Suprapubic skin (tissue), 4 donors: ENCODE data around the gene ATXN2. TPM values are rescaled to one million over a fixed set of nuclear protein-coding genes. Genes with fewer than 3 reads are reported as not detected.

ENCODE experiments used
- DNase-seq, 2 donors: peaks; one replicate each; pipeline ENCODE4 v3.0.0-alpha.2; 2019; ENCODE audit warnings: low spot score in 2 of 2
- H3K27ac ChIP-seq: fragments of 200-600 bp; sonication (generic); one replicate; pipeline ENCODE4 v1.5.1; 2019
- H3K27me3 ChIP-seq: fragments of 200-600 bp; sonication (generic); one replicate; pipeline ENCODE4 v1.5.1; 2019
- H3K36me3 ChIP-seq: fragments of 200-600 bp; sonication (generic); one replicate; pipeline ENCODE4 v1.5.1; 2019
- H3K4me1 ChIP-seq: fragments of 200-600 bp; sonication (generic); one replicate; pipeline ENCODE4 v1.5.1; 2019
- H3K4me3 ChIP-seq: fragments of 200-600 bp; sonication (generic); one replicate; pipeline ENCODE4 v1.5.1; 2019; ENCODE audit warnings: mild to moderate bottlenecking
- H3K9me3 ChIP-seq: fragments of 200-600 bp; sonication (generic); one replicate; pipeline ENCODE4 v1.5.1; 2019
- CTCF ChIP-seq, 2 donors: fragments of 200-600 bp in 1 of 2; fragments of 450-650 bp in 1 of 2; sonication (generic) in 1 of 2; IDR thresholded peaks; one replicate each; pipeline ENCODE4 v1.5.1; 2016 to 2019; ENCODE audit warnings: antibody characterized with exemption in 2 of 2, mild to moderate bottlenecking in 1 of 2, moderate library complexity in 1 of 2
- EP300 ChIP-seq: sonication (generic); formaldehyde crosslinking; IDR thresholded peaks from one replicate; pipeline ENCODE4 v1.6.1; 2017; ENCODE audit warnings: antibody characterized with exemption
- POLR2A ChIP-seq, 2 donors: fragments of 450-650 bp; IDR thresholded peaks; one replicate each; pipeline ENCODE4 v1.6.1; 2017; ENCODE audit warnings: antibody characterized with exemption in 2 of 2, mild to moderate bottlenecking in 2 of 2, moderate library complexity in 2 of 2
- POLR2AphosphoS5 ChIP-seq, 3 donors: sonication (generic); formaldehyde crosslinking; IDR thresholded peaks; one replicate each; pipeline ENCODE4 v1.6.1; 2017; ENCODE audit warnings: antibody characterized with exemption in 3 of 3
- WGBS: methylation state at CpG from one replicate; pipeline ENCODE4 v1.1.5; 2018; 5-methylcytosine and 5-hydroxymethylcytosine counted together
- total RNA-seq, 4 donors: library from RNA; depleted of rRNA; stranded (reverse); fragments of >200 nt; gene quantifications; one replicate each; pipeline ENCODE4 v1.1.0, GENCODE V29; 2016

Gene ATXN2
- total RNA-seq, 4 donors from 2014 or later: 23.3 to 62.8 (median 35.8) TPM

- H3K27me3 ChIP-seq: no peaks in the 10 kb centered on the region
- H3K4me1 ChIP-seq: no peaks in the 10 kb centered on the region
- TF ChIP-seq POLR2A (IDR thresholded peaks at IDR 0.05) (no peak), EP300 (no peak), POLR2AphosphoS5 (IDR thresholded peaks at IDR 0.05) (no peak), CTCF (IDR thresholded peaks at IDR 0.05) (no peak)
- no peaks in the 10 kb centered on the region for H3K9me3 ChIP-seq
- 90% methylated on average over 9 of the region's 9 CpGs for WGBS
- H3K36me3 ChIP-seq: peaks cover 82% of the 10 kb centered on the region
- H3K27ac ChIP-seq: no peak overlapping the region
- no peak overlapping the region for H3K4me3 ChIP-seq
- DNase-seq: peak in 1 of 2 donors; percentile 20
Measured at GRCh38 chr12:111457071-111457470, 142.0 kb downstream of the ATXN2 start.

- H3K27me3 ChIP-seq: no peaks in the 10 kb centered on the region
- no peaks in the 10 kb centered on the region for H3K4me1 ChIP-seq
- 87% methylated on average over 15 of the region's 15 CpGs for WGBS
- H3K9me3 ChIP-seq: no peaks in the 10 kb centered on the region
- H3K36me3 ChIP-seq: peaks cover 82% of the 10 kb centered on the region
- TF ChIP-seq POLR2AphosphoS5 (IDR thresholded peaks at IDR 0.05) (no peak), POLR2A (IDR thresholded peaks at IDR 0.05) (no peak), CTCF (IDR thresholded peaks at IDR 0.05) (no peak), EP300 (no peak)
- H3K4me3 ChIP-seq: no peak overlapping the region
- DNase-seq: peak in 1 of 2 donors; percentile 53
- no peak overlapping the region for H3K27ac ChIP-seq
Measured at GRCh38 chr12:111455448-111456320, 143.4 kb downstream of the ATXN2 start.

- Histone ChIP-seq H3K27me3 (no peaks in the 10 kb centered on the region), H3K9me3 (no peaks in the 10 kb centered on the region), H3K27ac (no peak overlapping the region), H3K36me3 (peaks cover 84% of the 10 kb centered on the region), H3K4me1 (no peaks in the 10 kb centered on the region), H3K4me3 (no peak overlapping the region)
- WGBS: 89% methylated on average over 9 of the region's 11 CpGs
- TF ChIP-seq EP300: no peak
- DNase-seq: peak in 1 of 2 donors; percentile 38
Measured at GRCh38 chr12:111454716-111455447, 144.2 kb downstream of the ATXN2 start.

- peak in 1 of 2 donors; percentile 12 for DNase-seq
- Histone ChIP-seq H3K4me3 (no peak overlapping the region), H3K27me3 (no peaks in the 10 kb centered on the region), H3K36me3 (peaks cover 82% of the 10 kb centered on the region), H3K27ac (no peak overlapping the region), H3K9me3 (no peaks in the 10 kb centered on the region), H3K4me1 (peaks cover 3% of the 10 kb centered on the region)
- WGBS: 83% methylated on average over 4 of the region's 4 CpGs
- TF ChIP-seq EP300: no peak
- no peak for TF ChIP-seq POLR2A (IDR thresholded peaks at IDR 0.05)
- TF ChIP-seq CTCF (IDR thresholded peaks at IDR 0.05): no peak
- no peak for TF ChIP-seq POLR2AphosphoS5 (IDR thresholded peaks at IDR 0.05)
Measured at GRCh38 chr12:111454311-111454710, 144.8 kb downstream of the ATXN2 start.

- Histone ChIP-seq H3K27me3 (no peaks in the 10 kb centered on the region), H3K9me3 (no peaks in the 10 kb centered on the region), H3K4me3 (no peak overlapping the region), H3K4me1 (peaks cover 10% of the 10 kb centered on the region), H3K36me3 (peaks cover 84% of the 10 kb centered on the region), H3K27ac (no peak overlapping the region)
- TF ChIP-seq EP300 (no peak), CTCF (IDR thresholded peaks at IDR 0.05) (no peak), POLR2AphosphoS5 (IDR thresholded peaks at IDR 0.05) (no peak)
- DNase-seq: peak in 1 of 2 donors; percentile 71
- 90% methylated on average over 20 of the region's 25 CpGs for WGBS
Measured at GRCh38 chr12:111453071-111453989, 145.8 kb downstream of the ATXN2 start.
